Liver (tissue), 9 donors: ENCODE measurements around the gene TCF25. TPM values are rescaled to one million over a fixed set of nuclear protein-coding genes. Genes with fewer than 3 reads are reported as not detected.

Experiments used
- DNase-seq: peaks from one replicate; pipeline ENCODE4 v3.0.0-alpha.2; 2017; ENCODE audit warnings: low spot score
- H3K27ac ChIP-seq, 2 donors: one replicate each; pipeline ENCODE4 v1.7.0; 2013; ENCODE audit warnings: inconsistent platforms in 2 of 2, low read length in 2 of 2, control low read depth in 1 of 2, low read depth in 1 of 2, mild to moderate bottlenecking in 1 of 2
- H3K27me3 ChIP-seq, 4 donors: one replicate each; pipeline versions ENCODE4 v1.6.1 to v1.7.0; 2013; ENCODE audit warnings: low read length in 3 of 4, inconsistent platforms in 1 of 4, mild to moderate bottlenecking in 1 of 4, moderate library complexity in 1 of 4; ENCODE audit not compliant: control insufficient read depth in 4 of 4, insufficient read depth in 4 of 4
- H3K36me3 ChIP-seq, 4 donors: one replicate each; pipeline versions ENCODE4 v1.6.1 to v1.7.0; 2013; ENCODE audit warnings: low read length in 3 of 4, mild to moderate bottlenecking in 3 of 4, low read depth in 1 of 4, moderate library complexity in 1 of 4; ENCODE audit not compliant: control insufficient read depth in 4 of 4, insufficient read depth in 3 of 4
- H3K4me1 ChIP-seq, 4 donors: one replicate each; pipeline versions ENCODE4 v1.6.1 to v1.7.0; 2013; ENCODE audit warnings: low read length in 3 of 4, mild to moderate bottlenecking in 3 of 4, moderate library complexity in 1 of 4; ENCODE audit not compliant: control insufficient read depth in 4 of 4, insufficient read depth in 4 of 4
- H3K4me3 ChIP-seq, 3 donors: one replicate each; pipeline versions ENCODE4 v1.6.1 to v1.7.0; 2013; ENCODE audit warnings: low read length in 3 of 3, control low read depth in 1 of 3, low read depth in 1 of 3, mild to moderate bottlenecking in 1 of 3
- H3K9ac ChIP-seq, 2 donors: one replicate each; pipeline ENCODE4 v1.7.0; 2013; ENCODE audit warnings: low read length in 2 of 2, mild to moderate bottlenecking in 2 of 2, moderate library complexity in 2 of 2, control low read depth in 1 of 2, low read depth in 1 of 2
- H3K9me3 ChIP-seq, 4 donors: one replicate each; pipeline versions ENCODE4 v1.6.1 to v1.7.0; 2013; ENCODE audit warnings: low read length in 3 of 4; ENCODE audit not compliant: control insufficient read depth in 4 of 4
- FOXA1 ChIP-seq: IDR thresholded peaks from 2 replicates; pipeline ENCODE4 v1.6.1; 2016; ENCODE audit warnings: antibody characterized with exemption
- GABPA ChIP-seq, 2 donors: IDR thresholded peaks in 1 of 2; conservative IDR thresholded peaks in 1 of 2; 2 replicates each; pipeline ENCODE4 v1.6.1; 2016; ENCODE audit warnings: antibody characterized with exemption in 2 of 2, mild to moderate bottlenecking in 1 of 2, moderate library complexity in 1 of 2
- HNF4A ChIP-seq, 2 donors: conservative IDR thresholded peaks; 2 replicates each; pipeline ENCODE4 v1.6.1; 2016; ENCODE audit warnings: antibody characterized with exemption in 2 of 2, mild to moderate bottlenecking in 2 of 2
- HNF4G ChIP-seq: IDR thresholded peaks from 2 replicates; pipeline ENCODE4 v1.6.1; 2016; ENCODE audit warnings: antibody characterized with exemption
- JUND ChIP-seq, 2 donors: IDR thresholded peaks; 2 replicates each; pipeline ENCODE4 v1.6.1; 2016; ENCODE audit warnings: antibody characterized with exemption in 2 of 2
- NR2F2 ChIP-seq: IDR thresholded peaks from 2 replicates; pipeline ENCODE4 v1.6.1; 2016; ENCODE audit warnings: antibody characterized with exemption
- REST ChIP-seq: IDR thresholded peaks from 2 replicates; pipeline ENCODE4 v1.6.1; 2016; ENCODE audit warnings: antibody characterized with exemption, mild to moderate bottlenecking
- TAF1 ChIP-seq: conservative IDR thresholded peaks from 2 replicates; pipeline ENCODE4 v1.6.1; 2016; ENCODE audit warnings: antibody characterized with exemption, mild to moderate bottlenecking
- YY1 ChIP-seq: IDR thresholded peaks from 2 replicates; pipeline ENCODE4 v1.6.1; 2016; ENCODE audit warnings: antibody characterized with exemption, mild to moderate bottlenecking
- WGBS: extraction: QIAGEN DNeasy Blood & Tissue Kit; methylation state at CpG from one replicate; pipeline ENCODE4 v1.1.7; 2013; 5-methylcytosine and 5-hydroxymethylcytosine counted together
- polyA plus RNA-seq, 2 donors: library from polyadenylated mRNA; stranded (reverse) in 1 of 2; unstranded in 1 of 2; fragments of 200-250 nt in 1 of 2; fragments of >200 nt in 1 of 2; fragmentation: Nextera tagmentation in 1 of 2; extraction: Ambion mirVana in 1 of 2; gene quantifications; one replicate each; pipeline versions ENCODE4 v1.2.1 to v1.2.3, GENCODE V29; 2013 to 2015
- total RNA-seq, 2 donors: library from RNA; depleted of rRNA; stranded (reverse); fragments of >200 nt; gene quantifications; one replicate each; pipeline ENCODE4 v1.2.3, GENCODE V29; 2014
- TF ChIP-seq, protein P1 (sequence below): fragments of 150-350 bp; IDR thresholded peaks from 2 replicates; pipeline ENCODE4 v1.5.1; 2017; ENCODE audit warnings: improper control_type of control experiment, low read depth, low read length; ENCODE audit not compliant: missing input control
- TF ChIP-seq, protein P2 (sequence below): IDR thresholded peaks from 2 replicates; pipeline ENCODE4 v1.6.1; 2016; ENCODE audit warnings: antibody characterized with exemption
- donor health status: healthy.
- donor health status: healthy.
- donor health status: healthy.
- donor health status: healthy.
- donor health status: healthy.

TCF25 gene
- total and polyA plus RNA-seq, 4 donors: 59.6 to 98.8 (median 76.8) TPM

GRCh38 chr16:89908236-89908635 lies 34.8 kb downstream of the TCF25 start:
- WGBS: 94% methylated on average over 4 of the region's 4 CpGs
- H3K27me3 ChIP-seq: no peaks in the 10 kb centered on the region
- peaks cover 20 to 62% (median 28%) of the 10 kb centered on the region in 4 donors for H3K36me3 ChIP-seq

DNA sequence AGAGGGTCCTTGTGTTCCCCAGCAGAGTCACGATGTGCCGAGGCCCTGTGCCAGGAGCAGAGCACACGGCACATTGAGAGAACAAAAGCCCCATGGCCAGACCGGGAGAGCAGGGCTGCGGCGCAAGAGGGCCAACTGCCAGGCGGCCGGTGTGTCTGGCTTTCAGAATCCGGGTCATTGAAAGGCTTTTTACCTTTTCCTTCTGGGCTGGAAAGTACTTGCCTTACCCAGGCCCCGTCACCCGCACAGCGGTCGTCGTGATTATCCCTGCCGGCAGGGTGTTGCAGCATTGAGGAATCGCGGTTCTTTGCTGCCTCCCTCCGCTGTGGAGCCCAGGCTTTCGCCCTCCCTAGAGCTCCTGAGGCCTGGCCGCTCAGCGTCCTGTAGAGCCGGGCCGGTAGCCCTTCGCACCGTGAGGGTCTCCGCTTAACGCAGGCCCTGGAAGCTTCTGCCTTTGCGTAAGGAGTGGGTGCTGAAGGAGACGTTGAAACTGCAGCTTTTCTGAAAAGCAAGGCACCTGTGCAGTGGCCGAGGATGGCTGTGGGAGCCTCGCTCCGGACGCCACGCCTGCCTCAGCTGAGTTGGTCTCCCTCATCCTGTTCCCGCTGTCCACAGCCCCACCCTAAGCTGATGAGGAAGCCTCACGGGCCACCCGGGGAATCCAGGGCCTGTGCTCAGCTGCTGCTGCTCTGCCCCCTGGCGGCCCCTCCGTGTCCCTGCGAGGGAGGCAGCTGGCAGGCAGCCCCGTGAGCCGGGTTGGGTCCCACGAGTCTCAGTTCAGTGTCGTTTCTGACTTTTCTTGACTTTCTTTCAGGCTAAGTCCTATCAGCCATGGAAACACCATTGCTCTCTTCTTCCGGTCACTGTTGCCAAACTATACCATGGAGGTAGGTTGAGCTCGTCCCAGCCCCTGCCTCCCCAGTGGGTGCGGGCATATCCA lies 36.7 kb downstream of the TCF25 start:
- Histone ChIP-seq H3K9ac (no peak overlapping the region), H3K4me1 (no peaks in the 10 kb centered on the region), H3K4me3 (no peak overlapping the region), H3K9me3 (no peaks in the 10 kb centered on the region), H3K36me3 (peaks cover 13 to 46% (median 20%) of the 10 kb centered on the region in 4 donors), H3K27me3 (no peaks in the 10 kb centered on the region), H3K27ac (no peak overlapping the region)
- 74% methylated on average over 47 of the region's 47 CpGs for whole genome bisulfite sequencing
- peak; percentile 73 for DNase-seq
- TF ChIP-seq JUND (IDR thresholded peaks at IDR 0.05) (no peak), HNF4G (no peak), FOXA1 (no peak), TAF1 (no peak), REST (no peak), NR2F2 (no peak), YY1 (no peak)
- TF ChIP-seq, protein P1, sequence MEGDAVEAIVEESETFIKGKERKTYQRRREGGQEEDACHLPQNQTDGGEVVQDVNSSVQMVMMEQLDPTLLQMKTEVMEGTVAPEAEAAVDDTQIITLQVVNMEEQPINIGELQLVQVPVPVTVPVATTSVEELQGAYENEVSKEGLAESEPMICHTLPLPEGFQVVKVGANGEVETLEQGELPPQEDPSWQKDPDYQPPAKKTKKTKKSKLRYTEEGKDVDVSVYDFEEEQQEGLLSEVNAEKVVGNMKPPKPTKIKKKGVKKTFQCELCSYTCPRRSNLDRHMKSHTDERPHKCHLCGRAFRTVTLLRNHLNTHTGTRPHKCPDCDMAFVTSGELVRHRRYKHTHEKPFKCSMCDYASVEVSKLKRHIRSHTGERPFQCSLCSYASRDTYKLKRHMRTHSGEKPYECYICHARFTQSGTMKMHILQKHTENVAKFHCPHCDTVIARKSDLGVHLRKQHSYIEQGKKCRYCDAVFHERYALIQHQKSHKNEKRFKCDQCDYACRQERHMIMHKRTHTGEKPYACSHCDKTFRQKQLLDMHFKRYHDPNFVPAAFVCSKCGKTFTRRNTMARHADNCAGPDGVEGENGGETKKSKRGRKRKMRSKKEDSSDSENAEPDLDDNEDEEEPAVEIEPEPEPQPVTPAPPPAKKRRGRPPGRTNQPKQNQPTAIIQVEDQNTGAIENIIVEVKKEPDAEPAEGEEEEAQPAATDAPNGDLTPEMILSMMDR: peak; percentile 70
- TF ChIP-seq, protein P2, sequence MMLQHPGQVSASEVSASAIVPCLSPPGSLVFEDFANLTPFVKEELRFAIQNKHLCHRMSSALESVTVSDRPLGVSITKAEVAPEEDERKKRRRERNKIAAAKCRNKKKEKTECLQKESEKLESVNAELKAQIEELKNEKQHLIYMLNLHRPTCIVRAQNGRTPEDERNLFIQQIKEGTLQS: no peak

More at GRCh38 chr16:89908236-89908635, 34.8 kb downstream of the TCF25 start:
- Histone ChIP-seq H3K4me3 (no peak overlapping the region), H3K9ac (no peak overlapping the region), H3K9me3 (no peaks in the 10 kb centered on the region), H3K27ac (no peak overlapping the region), H3K4me1 (no peaks in the 10 kb centered on the region)
- TF ChIP-seq FOXA1 (no peak), NR2F2 (no peak), TAF1 (no peak), GABPA (IDR thresholded peaks at IDR 0.05 in 1 of 2, conservative IDR thresholded peaks at IDR 0.05 in 1 of 2) (no peak), REST (no peak), HNF4A (conservative IDR thresholded peaks at IDR 0.05) (no peak)
- TF ChIP-seq, protein P1: no peak
- TF ChIP-seq, protein P2: no peak
- DNase-seq: no peak
